ENCODE measurements around the gene NAAA.
"Not testable (repeated sequence)": the region's sequence is repeated elsewhere in the genome, so short reads cannot be mapped to it uniquely, and the experiment has no call there.

NAAA gene

DNA sequence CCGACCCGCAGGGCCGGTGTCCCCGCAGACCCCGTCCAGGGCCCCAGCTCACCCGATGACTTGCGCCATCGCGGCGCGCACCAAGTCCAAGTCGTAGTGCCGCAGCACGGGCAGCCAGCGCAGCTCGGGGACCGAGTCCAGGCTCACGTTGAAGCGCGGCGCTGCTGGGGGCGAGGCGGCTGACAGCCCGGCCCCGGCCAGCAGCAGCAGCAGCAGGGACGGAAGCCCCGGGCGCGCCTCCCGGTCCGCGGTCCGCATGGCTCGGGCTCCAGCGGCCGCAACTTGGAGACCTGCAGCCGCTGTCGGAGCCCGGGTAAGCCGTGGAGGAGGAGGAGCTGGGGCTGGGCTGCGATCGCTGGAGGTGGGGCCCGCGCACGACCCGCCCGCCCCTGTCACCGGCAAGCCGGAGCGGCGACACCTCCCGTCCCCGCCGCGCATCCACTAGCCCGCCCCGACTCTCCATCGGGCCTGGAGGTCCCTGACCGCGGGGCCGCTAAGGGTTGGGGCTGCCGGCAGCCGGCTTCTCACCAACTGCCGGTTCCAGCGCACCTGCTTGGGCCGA lies at the start of gene NAAA:
Gene NAAA, minus strand, starts transcription at position 322 of the 562 bp plus-strand sequence. Its CDS starts 64 bp downstream, at position 258.
- DNase-seq: peak; percentile 78

DNA sequence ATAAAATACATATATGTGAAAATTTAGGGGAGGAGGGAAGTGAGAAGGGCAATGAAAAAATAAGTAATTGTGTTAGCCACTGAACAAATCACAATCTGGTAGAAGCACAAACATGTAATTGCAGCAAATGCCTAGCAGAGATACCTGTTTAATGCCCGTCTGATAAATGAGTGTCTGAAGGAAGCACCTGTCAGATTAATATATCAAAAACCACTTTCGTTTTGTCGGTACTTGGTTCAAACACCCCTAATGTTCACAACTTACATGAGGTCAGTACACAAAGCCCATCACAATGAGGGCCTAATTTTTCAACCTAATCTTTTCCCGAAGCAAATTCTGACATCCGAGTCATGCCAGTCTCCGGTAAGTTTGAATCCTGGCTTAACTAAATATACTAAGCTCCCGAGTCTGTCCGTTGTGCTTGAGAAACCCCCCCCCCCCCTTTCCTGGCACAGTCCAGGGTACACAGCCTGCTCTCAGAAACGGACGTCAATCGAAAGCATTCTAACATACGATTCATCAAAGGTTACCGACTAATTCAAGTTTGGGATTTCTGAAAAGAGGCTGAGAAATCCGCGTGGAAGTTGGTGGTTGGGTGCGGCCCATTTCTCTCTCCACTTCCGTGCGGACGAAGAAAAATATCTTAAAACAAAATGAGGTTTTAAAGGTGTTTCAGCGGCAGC lies 49.2 kb upstream of the NAAA start:
- no peak for DNase-seq

DNA sequence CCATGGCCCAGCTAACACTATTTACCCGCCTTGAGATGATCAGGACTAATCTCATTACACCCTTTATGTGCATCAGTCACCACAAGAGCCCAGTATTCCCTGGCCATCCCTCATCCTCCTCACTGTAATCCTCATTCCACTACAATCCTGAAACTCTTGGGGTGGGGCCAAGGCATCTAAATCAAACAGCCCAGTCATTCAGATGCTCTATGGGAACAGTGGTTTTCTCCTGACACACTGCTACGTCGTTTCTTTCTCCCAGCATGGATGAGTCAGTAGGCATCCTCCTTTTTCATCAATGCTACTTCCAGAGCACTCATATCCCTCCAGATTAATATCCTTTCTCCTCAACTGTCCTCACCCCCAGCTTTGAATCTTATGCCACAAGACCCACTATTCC lies 44.3 kb upstream of the NAAA start:
- DNase-seq: no peak

DNA sequence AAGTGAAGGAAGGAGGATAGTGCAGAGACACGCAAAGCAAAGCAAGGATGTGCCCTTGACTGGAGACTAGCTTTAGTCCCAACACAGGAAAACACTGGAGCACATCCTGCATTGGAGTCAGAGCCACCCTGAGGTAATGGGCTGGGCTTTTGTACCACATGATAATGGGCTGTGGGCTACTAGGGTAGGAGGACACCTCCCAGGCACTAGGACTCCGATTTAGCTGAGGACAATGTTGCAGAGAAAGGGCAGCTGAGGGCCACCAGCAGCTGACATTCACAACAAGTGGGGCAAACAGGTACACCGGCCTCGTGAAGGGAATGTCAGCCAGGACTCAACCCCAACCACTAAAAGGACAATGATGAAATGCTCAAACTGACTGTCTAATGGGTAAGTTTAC lies 39.8 kb upstream of the NAAA start:
- DNase-seq: no peak

DNA sequence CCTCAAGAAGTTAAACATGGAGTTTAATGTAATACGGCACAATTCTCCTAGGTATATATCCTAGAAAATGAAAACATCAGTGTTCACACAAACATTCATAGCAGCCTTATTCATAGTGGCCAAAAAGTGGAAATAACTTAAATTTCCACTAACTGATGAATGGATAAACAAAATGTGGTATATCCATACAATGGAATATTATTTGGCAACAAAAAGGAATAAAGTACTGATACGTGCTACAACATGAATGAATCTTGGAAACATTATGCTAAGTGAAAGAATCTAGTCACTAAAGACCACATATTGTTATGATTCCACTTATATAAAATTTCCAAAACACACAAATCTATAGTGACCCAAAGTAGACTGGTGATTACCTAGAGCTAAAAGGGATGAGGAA lies 35.4 kb upstream of the NAAA start:
- DNase-seq: no peak

DNA sequence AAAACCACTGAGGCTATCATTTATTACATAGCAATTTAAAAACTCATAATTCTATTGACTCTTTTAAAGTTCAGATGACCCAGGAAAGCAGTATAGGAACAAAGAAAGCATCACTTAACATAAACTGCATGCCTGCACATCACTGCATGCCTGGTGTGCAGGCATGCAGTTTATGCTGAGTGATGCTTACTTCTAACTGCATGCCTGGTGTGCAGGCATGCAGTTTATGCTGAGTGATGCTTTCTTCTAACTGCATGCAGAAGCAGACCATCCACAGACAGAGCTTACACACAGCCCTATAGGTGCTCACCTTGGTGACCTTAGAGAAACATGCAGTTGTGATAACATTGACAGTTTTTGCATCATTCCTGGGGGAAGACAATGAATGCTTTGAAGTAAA lies 33.0 kb upstream of the NAAA start:
- DNase-seq: no peak

DNA sequence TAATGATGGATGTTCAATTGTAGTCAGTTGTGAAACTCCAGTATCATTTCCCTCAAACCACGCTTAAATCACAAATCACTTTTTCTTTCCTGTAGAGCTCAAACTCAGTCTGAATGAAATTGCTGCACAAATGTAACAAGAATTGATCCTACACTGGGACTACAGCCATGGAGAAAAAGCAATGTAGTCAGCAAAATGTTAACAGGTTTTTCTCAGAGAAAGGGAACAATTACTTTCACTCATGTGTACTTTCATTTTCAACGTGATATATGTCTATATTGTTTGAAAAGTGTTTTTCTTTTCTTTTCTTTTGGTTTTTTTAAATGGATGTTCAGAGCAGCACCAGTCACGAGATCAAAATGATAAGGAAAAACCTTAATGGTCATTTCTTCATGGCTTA lies 27.3 kb upstream of the NAAA start:
- DNase-seq: no peak

DNA sequence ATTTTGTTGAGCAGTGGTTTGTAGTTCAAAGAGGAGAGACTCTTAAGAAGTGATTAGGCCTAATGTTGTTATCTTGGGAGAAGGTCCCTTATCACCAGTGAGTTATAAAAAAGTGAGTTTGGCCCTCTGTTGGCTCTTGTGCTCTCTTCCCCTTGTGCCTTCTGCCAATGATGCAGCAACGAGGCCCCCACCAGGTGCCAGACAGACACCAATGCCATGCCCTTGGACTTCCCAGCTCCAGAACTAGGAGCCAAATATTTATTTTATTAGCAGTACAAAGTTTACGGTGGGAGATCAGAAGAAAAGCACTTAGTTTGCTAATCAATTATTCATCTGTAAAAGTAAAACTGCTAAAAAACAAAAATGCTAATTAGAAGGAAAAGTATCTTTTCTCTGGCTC lies 22.7 kb upstream of the NAAA start:
- no peak for DNase-seq

DNA sequence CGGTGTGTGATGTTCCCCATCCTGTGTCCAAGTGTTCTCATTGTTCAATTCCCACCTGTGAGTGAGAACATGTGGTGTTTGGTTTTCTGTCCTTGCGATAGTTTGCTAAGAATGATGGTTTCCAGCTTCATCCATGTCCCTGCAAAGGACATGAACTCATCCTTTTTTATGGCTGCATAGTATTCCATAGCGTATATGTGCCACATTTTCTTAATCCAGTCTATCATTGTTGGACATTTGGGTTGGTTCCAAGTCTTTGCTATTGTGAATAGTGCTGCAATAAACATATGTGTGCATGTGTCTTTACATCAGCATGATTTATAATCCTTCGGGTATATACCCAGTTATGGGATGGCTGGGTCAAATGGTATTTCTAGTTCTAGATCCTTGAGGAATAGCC lies 21.3 kb upstream of the NAAA start:
- not testable (repeated sequence) for DNase-seq

DNA sequence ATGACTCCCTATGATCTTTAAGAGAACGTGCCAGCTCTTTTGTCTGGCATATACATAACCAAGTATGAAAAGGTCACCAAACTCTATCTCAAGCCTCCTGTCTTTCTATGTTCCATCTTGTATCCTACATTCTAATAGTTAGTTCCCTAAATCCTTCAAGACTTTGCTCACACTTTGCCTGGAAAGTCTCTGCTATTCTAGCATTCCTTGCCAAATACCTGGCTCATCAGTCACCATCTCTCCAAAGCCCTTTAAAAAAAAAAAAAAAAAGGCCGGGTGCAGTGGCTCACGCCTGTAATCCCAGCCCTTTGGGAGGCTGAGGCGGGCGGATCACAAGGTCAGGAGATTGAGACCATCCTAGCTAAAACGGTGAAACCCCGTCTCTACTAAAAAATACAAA lies 17.7 kb upstream of the NAAA start:
- not testable (repeated sequence) for DNase-seq

DNA sequence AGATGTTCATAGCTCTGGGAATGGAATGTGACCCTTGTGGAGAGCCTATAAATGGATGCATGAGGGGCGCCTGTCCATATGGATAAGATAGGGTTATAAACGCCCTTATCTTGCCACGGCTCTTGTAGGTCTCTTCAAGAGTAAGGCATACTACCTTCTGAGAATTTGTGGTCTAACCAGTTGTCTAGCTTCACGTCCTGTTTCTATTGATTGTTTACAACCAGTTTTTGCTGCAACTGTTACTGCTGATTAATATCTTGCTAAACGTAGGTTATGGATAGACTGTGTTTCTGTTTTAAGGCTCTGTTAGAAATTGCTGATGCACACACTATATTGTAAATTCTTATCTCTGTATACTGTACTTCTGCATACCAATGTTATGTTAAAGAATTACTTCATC lies 14.0 kb upstream of the NAAA start:
- DNase-seq: not testable (repeated sequence)

DNA sequence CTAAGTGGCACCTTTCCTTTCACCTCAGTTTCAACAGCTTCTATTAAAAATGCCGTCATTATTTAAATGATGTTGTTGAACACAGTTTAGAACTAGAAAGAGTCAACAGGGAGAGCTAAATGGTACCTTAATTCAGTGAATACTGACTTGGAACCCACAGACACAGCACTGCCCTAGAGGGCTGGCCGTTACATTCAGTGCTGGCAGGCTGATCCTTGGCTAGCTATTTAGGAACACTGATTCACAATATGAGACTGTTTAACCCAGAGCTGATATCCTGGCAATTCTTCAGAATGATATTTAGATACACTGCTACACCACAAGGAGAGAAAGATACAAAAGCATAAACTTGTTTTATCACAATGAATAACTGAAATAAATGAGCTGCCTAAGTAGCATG lies 12.7 kb upstream of the NAAA start:
- no peak for DNase-seq

DNA sequence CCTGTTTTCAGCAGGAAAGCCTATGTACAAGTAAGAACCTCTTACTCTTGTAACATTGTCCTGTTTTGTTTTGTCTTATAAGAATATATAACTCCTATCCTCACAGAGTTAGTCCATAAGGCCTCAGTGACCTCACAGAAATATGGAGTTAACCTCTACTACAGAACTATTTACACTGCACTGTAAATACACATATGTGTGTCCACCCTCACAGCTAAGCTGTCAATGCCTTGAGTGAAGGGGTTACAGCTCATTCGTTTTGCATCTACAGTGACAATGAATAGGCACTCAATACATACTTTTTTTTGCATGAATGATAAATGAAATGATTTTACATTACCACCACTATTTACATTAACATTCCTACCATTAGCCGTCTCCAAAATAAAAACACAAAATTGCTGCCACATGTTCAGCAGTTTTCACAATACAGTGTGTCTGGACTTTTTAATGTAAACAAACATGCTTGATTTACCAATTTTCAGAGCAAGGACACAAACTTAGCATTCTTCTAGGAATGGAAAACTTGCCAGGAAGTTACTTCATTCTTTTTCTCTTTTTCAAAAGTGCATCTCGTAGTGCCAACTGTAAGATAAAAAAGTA lies 9.5 kb upstream of the NAAA start:
- no peak for DNase-seq

DNA sequence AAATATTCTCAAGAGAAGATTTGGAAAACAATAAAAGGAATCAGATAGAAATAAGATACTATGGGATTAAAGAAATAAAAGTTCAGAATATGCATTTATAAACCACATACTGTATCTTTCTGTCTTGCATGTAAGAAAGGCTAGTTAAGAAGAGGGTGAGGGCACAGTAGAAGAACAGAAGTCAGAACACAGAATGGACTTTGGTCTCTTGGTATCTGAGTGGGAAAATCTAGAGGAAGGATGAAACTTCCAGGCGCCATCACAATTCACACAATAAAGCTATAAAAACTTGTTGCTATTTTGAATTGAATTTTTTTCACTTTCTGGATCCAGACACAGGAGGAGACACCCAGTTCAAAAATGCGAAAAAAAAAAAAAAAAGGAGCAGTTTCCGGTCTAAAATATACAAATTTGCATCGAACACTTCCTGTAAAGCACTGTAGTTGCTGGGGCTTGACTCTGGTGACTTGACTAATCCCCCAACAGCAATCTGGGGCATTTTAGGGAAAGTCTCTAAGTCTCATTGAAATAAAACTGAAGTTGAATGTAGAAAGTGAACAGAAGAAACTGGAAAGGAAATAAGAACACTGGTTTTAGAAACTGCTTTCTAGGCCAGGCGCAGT lies 8.1 kb upstream of the NAAA start:
- no peak for DNase-seq

DNA sequence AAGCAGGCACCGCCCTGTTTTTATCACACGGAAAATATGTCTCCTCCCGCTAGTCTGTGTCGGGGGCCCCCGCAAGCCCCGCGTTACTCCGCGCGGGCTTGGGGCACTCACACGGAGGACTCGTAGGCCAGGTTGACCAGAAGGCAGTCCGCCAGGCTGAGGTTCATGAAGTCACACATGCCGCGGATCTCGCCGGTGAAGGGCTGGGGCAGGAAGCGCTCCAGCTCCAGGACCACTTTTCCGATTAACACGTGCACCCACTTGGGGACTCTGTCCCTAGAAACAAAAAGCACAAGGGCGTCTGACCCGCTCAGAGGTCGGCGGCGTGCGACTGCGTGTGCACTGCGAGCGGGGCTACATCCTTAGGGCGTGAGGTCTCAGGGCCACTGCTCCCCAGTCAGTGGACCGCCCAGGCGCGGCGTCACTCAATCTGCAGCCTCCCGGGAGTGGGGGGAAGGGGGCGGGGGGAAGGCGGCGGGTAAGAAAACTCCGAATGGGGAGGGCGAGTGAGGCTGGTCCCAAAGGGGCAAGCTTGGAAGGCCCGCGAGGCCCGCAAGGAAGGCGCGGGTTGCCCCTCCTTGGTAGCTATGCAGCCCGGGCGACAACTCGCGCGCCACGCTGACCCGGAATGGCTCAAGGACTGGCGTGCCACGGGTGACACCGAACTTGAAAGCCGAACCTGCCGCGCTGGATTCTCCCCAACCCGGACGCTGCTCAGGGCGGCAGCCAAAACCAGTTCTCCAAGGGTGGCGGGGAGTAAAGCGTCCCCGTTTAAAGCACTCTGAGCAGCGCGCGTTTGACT lies 722 bp downstream of the NAAA start:
- peak; percentile 29 for DNase-seq

DNA sequence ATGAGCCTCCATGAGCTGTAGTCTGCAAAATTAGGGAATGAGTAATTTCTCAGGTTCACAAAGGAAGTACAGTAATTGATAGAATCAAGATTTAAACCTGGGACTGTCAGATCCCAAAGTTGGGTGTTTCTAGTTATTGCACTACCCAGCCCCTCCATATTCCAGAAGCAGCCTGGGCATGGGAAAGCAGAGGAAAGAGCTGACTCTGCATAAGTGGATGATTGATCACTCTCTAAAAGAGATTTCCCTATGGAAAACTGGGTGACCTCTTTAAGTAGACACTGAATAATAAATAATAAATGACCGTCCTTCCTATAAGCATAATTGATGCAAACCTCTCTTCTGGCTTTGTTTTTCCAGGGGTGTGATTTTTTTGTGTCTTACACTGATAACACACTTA lies 5.2 kb downstream of the NAAA start:
- no peak for DNase-seq

DNA sequence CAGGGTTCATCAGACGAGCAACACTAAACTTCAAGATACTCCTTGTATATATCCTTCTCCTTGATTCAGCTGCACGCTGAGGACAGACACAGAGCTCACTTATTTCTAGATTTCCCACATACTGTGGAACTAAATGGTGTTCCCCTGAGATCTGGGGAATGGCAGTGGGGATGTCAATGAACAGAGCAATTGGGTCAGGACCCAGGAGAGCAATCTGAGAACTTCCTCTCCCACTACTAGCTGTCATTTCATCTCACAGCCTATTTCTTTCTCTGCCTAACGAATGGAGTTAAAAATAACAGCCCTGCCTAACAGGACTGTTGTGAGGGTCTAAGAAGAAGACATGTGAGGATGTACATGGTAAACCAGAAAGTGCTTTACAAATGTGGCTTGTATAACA lies 10.7 kb downstream of the NAAA start:
- DNase-seq: no peak

DNA sequence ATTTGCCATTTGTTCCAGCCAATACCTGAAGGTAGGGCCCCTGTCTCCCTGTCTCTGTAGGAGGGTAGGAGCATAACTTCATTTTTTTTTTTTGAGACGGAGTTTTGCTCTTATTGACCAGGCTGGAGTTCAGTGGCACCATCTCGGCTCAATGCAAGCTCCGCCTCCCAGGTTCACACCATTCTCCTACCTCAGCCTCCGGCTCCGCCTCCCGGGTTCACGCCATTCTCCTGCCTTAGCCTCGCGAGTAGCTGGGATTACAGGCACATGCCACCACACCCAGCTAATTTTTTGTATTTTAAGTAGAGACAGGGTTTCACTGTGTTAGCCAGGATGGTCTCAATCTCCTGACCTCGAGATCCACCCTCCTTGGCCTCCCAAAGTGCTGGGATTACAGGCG lies 15.9 kb downstream of the NAAA start:
- not testable (repeated sequence) for DNase-seq

DNA sequence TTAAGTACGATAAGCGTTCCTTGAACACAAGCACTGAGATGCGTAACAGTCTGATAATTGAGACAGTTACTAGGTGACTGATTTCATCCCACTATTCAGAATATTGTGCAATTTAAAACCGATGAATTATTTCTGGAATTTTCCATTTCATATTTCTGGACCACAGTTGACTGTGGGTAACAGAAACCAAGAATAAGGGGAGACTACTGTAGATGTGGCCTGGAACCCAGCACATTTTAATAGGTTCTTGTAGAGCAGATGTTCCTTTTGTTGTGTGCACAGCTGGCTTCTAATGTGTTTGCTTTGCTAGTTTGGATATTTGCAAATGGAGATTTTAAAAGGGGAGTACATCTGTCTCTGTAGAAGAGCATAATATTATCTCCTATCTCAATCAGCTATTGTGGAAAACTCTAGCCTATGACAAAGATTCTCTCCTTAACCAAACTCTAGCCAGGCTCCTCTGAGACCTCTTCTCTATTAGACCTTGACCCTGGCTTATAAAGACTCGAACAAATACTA lies 16.4 kb downstream of the NAAA start:
- no peak for DNase-seq

DNA sequence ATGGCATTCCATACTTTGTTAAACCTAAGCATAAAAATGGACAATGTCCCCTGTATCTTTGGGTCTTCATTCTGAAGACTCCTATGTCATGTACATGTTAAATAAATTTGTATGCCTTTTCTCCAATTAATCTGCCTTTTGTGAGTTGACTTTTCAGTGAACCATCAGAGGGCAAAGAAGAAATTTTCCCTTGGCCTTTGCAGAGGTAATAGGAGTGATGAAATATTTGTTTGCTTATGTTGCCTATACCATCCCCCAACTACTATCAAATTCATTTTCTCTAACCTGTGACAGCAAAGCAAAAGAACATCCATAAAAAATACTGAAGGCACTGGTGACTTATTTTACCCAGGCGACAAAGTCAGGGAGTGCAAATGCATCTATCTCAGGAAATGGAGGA lies 18.2 kb downstream of the NAAA start:
- DNase-seq: no peak

DNA sequence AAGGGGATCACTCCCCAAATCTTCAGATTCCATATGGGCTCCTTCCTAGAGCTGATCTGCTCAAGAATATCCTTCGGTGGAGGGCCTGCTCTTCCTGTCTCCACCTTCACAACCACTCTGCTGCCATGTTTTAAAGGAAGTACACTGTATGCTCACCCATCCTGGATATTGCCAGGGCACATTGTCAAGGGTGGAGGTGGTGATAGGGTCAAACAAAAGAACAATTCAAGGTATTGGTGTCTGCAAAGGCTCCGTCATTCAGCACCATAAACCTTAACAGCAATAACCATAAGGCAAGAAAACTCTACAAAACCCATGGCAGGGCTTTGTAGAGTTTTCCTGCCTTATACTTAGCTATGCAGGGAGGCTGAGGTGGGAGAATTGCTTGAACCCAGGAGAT lies 18.9 kb downstream of the NAAA start:
- DNase-seq: no peak

DNA sequence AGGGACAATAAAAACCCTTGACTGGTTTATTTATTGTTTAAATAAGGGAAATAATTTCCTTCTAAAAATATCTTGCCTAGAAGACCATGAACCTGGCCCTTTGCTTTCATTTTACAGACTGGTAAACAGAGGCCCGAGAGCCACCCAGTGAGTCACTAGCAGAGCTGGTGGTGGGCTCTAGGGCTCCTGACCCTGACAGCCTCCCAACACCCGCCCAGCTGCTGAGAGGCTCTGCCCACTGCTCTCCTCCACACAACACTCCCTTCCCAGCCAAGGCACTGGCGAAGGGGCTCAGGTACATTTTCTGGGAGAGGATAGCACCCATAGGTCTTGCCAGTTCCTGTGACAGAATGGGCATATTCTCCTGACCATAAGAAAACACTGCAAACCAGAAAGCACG lies 20.5 kb downstream of the NAAA start:
- no peak for DNase-seq

DNA sequence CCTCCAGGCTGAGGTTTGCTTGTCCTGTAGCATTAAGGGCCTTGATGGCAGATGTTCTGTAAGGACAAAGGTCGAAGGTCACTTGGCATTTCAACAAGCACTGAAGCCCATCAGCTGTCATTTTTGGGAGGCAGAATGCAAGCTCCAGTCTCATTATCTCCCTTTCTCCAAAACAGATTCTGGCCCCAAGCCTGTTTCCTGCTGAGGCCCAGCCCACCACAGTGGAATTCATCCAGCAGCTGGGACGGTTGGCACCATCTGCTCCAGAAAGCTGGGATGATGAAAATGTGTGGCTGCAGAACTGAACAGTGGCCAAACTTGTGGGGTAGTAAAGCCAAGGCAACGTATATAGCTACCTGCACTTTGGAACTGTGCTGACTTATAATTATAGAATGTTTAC lies 20.9 kb downstream of the NAAA start:
- no peak for DNase-seq
